ENCODE measurements around the gene PTGER1.

GRCh38 chr19:14480700-14481079, 5.5 kb upstream of the PTGER1 start:
- TF ChIP-seq CTCF (conservative IDR thresholded peaks at IDR 0.05; ENCODE audit: low read depth in 2 of 2) = no peak
- TF ChIP-seq, protein P1, sequence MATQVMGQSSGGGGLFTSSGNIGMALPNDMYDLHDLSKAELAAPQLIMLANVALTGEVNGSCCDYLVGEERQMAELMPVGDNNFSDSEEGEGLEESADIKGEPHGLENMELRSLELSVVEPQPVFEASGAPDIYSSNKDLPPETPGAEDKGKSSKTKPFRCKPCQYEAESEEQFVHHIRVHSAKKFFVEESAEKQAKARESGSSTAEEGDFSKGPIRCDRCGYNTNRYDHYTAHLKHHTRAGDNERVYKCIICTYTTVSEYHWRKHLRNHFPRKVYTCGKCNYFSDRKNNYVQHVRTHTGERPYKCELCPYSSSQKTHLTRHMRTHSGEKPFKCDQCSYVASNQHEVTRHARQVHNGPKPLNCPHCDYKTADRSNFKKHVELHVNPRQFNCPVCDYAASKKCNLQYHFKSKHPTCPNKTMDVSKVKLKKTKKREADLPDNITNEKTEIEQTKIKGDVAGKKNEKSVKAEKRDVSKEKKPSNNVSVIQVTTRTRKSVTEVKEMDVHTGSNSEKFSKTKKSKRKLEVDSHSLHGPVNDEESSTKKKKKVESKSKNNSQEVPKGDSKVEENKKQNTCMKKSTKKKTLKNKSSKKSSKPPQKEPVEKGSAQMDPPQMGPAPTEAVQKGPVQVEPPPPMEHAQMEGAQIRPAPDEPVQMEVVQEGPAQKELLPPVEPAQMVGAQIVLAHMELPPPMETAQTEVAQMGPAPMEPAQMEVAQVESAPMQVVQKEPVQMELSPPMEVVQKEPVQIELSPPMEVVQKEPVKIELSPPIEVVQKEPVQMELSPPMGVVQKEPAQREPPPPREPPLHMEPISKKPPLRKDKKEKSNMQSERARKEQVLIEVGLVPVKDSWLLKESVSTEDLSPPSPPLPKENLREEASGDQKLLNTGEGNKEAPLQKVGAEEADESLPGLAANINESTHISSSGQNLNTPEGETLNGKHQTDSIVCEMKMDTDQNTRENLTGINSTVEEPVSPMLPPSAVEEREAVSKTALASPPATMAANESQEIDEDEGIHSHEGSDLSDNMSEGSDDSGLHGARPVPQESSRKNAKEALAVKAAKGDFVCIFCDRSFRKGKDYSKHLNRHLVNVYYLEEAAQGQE (IDR thresholded peaks at IDR 0.05; ENCODE audit: unreplicated experiment) = no peak
- no peak for TF ChIP-seq EZH2 (IDR thresholded peaks at IDR 0.05; ENCODE audit: low read depth, unreplicated experiment)

Measured in GM23338 (cell line).